K562 (cell line): Measurements from ENCODE around the gene NEB.

Source experiments
- TCF7L2 ChIP-seq: fragments of 150-350 bp; IDR thresholded peaks from 2 replicates; pipeline ENCODE4 v1.6.1; 2016; ENCODE audit warnings: low read depth, mild to moderate bottlenecking, low read length, moderate library complexity
- TF ChIP-seq, protein P1 (sequence below), 3 experiments: fragments of 200-800 bp in 1 of 3; sonication (Bioruptor generic) in 1 of 3; sonication (generic) in 1 of 3; formaldehyde crosslinking in 1 of 3; IDR thresholded peaks; 2 replicates each; pipeline versions ENCODE4 v1.6.1 to v1.8.0; 2016 to 2022; ENCODE audit warnings: mild to moderate bottlenecking in 2 of 3, missing compliant biosample characterization in 2 of 3, missing genetic modification characterization in 2 of 3, missing genetic modification reagents in 1 of 3

- TF ChIP-seq, protein P1, sequence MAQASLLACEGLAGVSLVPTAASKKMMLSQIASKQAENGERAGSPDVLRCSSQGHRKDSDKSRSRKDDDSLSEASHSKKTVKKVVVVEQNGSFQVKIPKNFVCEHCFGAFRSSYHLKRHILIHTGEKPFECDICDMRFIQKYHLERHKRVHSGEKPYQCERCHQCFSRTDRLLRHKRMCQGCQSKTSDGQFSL (CRISPR knock-in tag; IDR thresholded peaks at IDR 0.05) = no peak
- TF ChIP-seq, protein P1 (tag; IDR thresholded peaks at IDR 0.05) = no peak
- no peak for TF ChIP-seq TCF7L2
These were observed 164.1 kb downstream of the NEB start for GRCh38 chr2:151570191-151570590.
